HG03045 (cell line): Measurements from ENCODE around the gene HMCN2.

Experiments used
- ATAC-seq: cut with Tn5 transposase; IDR thresholded peaks from one replicate; pipeline ENCODE4 v1.9.1; 2021; ENCODE audit warnings: mild to moderate bottlenecking, moderate library complexity; ENCODE audit not compliant: unreplicated experiment

Gene HMCN2

GRCh38 chr9:130308081-130308571 lies 42.6 kb downstream of the HMCN2 start:
- no peak for ATAC-seq

- no peak for ATAC-seq
Observed at GRCh38 chr9:130309689-130310455, 44.3 kb downstream of the HMCN2 start.

- no peak for ATAC-seq
Observed at GRCh38 chr9:130310456-130310855, 44.9 kb downstream of the HMCN2 start.

- no peak for ATAC-seq
Observed at GRCh38 chr9:130311003-130311402, 45.4 kb downstream of the HMCN2 start.

- no peak for ATAC-seq
Observed at GRCh38 chr9:130311408-130312140, 46.0 kb downstream of the HMCN2 start.

- no peak for ATAC-seq
Observed at GRCh38 chr9:130313103-130313858, 47.7 kb downstream of the HMCN2 start.

GRCh38 chr9:130315446-130316226 lies 50.1 kb downstream of the HMCN2 start:
- ATAC-seq = no peak

GRCh38 chr9:130316430-130316829 lies 50.9 kb downstream of the HMCN2 start:
- ATAC-seq = no peak

GRCh38 chr9:130319300-130319699 lies 53.7 kb downstream of the HMCN2 start:
- no peak for ATAC-seq

GRCh38 chr9:130319944-130320712 lies 54.6 kb downstream of the HMCN2 start:
- no peak for ATAC-seq

GRCh38 chr9:130320723-130321481 lies 55.3 kb downstream of the HMCN2 start:
- no peak for ATAC-seq

GRCh38 chr9:130321539-130321938 lies 56.0 kb downstream of the HMCN2 start:
- ATAC-seq = no peak

GRCh38 chr9:130323051-130323745 lies 57.6 kb downstream of the HMCN2 start:
- no peak for ATAC-seq

- no peak for ATAC-seq
Observed at GRCh38 chr9:130325921-130326320, 60.4 kb downstream of the HMCN2 start.

- no peak for ATAC-seq
Observed at GRCh38 chr9:130327070-130327780, 61.7 kb downstream of the HMCN2 start.

- ATAC-seq = no peak
Observed at GRCh38 chr9:130327781-130328348, 62.3 kb downstream of the HMCN2 start.

GRCh38 chr9:130328349-130328801 lies 62.8 kb downstream of the HMCN2 start:
- no peak for ATAC-seq
